HCT116 (cell line): ENCODE data around the gene PPT2. TPM values are rescaled to one million over a fixed set of nuclear protein-coding genes. Genes with fewer than 3 reads are reported as not detected.

ENCODE experiments used
- ATAC-seq: fragments of 200-7000 bp; cut with Tn5 transposase; 2 replicates; pipeline ENCODE4 v1.9.1; 2020; ENCODE audit warnings: mild to moderate bottlenecking, moderate library complexity
- BruUV-seq: library from RNA; stranded (reverse); fragments of 400-500 nt; replicated peaks from 2 replicates; lab custom pipeline; 2021; lab: Mats Ljungman, UMichigan
- CTCF ChIA-PET: fragments of 300-600 bp; sonication (Branson Sonifier 250); formaldehyde crosslinking; loops from one replicate; lab custom pipeline; 2021; ENCODE audit warnings: antibody characterized with exemption; lab: Charles Lee
- POLR2A ChIA-PET: fragments of 300-600, 350-600 bp; sonication (Branson Sonifier 250); formaldehyde crosslinking; loops from one replicate; lab custom pipeline; 2021; ENCODE audit warnings: antibody characterized with exemption; lab: Charles Lee
- RAD21 ChIA-PET, 2 experiments: fragments of 300-600 bp; sonication (Branson Sonifier 250); formaldehyde crosslinking; loops; one replicate each; lab custom pipeline; 2023; ENCODE audit warnings: low total read pairs in 2 of 2; ENCODE audit not compliant: uncharacterized antibody in 2 of 2, unreplicated experiment in 2 of 2, low non-redundant PET in 1 of 2; lab: Charles Lee
- DNase-seq: peaks from one replicate; pipeline ENCODE4 v3.0.0-alpha.2; 2010; ENCODE audit warnings: low read depth, low spot score
- H2AFZ ChIP-seq: fragments of 200-600 bp; shearing (Covaris generic), sonication (generic); 2 replicates; pipeline ENCODE4 v1.6.1; 2017; ENCODE audit warnings: low read depth, mixed run types, mixed read lengths, antibody characterized with exemption, low read length; ENCODE audit not compliant: poor library complexity, severe bottlenecking
- H3K27ac ChIP-seq: 2 replicates; pipeline ENCODE4 v1.5.1; 2012; ENCODE audit warnings: low read depth, low read length
- H3K27me3 ChIP-seq: fragments of 200-600 bp; sonication (generic); 2 replicates; pipeline ENCODE4 v1.6.1; 2016; ENCODE audit warnings: mixed run types, low read length, mixed read lengths; ENCODE audit not compliant: insufficient read depth
- H3K36me3 ChIP-seq, 2 experiments: fragments of 200-500 bp in 1 of 2; fragments of 200-600 bp in 1 of 2; sonication (Bioruptor generic) in 1 of 2; sonication (generic) in 1 of 2; 2 replicates each; pipeline versions ENCODE4 v1.5.1 to v1.6.1; 2014 to 2016; ENCODE audit warnings: low read length in 2 of 2, inconsistent platforms in 1 of 2, mixed read lengths in 1 of 2, mixed run types in 1 of 2; ENCODE audit not compliant: insufficient read depth in 2 of 2, control insufficient read depth in 1 of 2
- H3K4me1 ChIP-seq, 2 experiments: fragments of 200-600 bp in 1 of 2; sonication (generic) in 1 of 2; 2 replicates each; pipeline versions ENCODE4 v1.5.1 to v1.6.1; 2012 to 2017; ENCODE audit warnings: low read length in 2 of 2, inconsistent platforms in 1 of 2, mild to moderate bottlenecking in 1 of 2, mixed read lengths in 1 of 2, mixed run types in 1 of 2, moderate library complexity in 1 of 2; ENCODE audit not compliant: insufficient read depth in 2 of 2, control insufficient read depth in 1 of 2
- H3K4me2 ChIP-seq: fragments of 200-600 bp; sonication (generic); 2 replicates; pipeline ENCODE4 v1.6.1; 2017; ENCODE audit warnings: mixed run types, low read length, mixed read lengths
- H3K4me3 ChIP-seq, 2 experiments: fragments of 200-600 bp in 1 of 2; sonication (generic) in 1 of 2; replicated peaks in 1 of 2; 2 replicates each; pipeline ENCODE4 v1.5.1; 2011 to 2016; ENCODE audit warnings: low read length in 2 of 2, control low read depth in 1 of 2, low read depth in 1 of 2, mild to moderate bottlenecking in 1 of 2, mixed read lengths in 1 of 2, mixed run types in 1 of 2
- H3K79me2 ChIP-seq: fragments of 200-600 bp; sonication (generic); 2 replicates; pipeline ENCODE4 v1.6.1; 2017; ENCODE audit warnings: mild to moderate bottlenecking, mixed run types, low read length, moderate library complexity, mixed read lengths; ENCODE audit not compliant: insufficient read depth
- H3K9ac ChIP-seq: fragments of 200-600 bp; sonication (generic); 2 replicates; pipeline ENCODE4 v1.6.1; 2016; ENCODE audit warnings: low read length, mixed read lengths
- H3K9me2 ChIP-seq: fragments of 200-600 bp; sonication (generic), shearing (Covaris generic); 2 replicates; pipeline ENCODE4 v1.6.1; 2017; ENCODE audit warnings: mixed run types, mild to moderate bottlenecking, moderate library complexity; ENCODE audit not compliant: insufficient read depth
- H3K9me3 ChIP-seq, 2 experiments: fragments of 200-500 bp in 1 of 2; fragments of 200-600 bp in 1 of 2; sonication (Bioruptor generic) in 1 of 2; sonication (generic) in 1 of 2; 2 replicates each; pipeline ENCODE4 v1.6.1; 2014 to 2017; ENCODE audit warnings: low read length in 2 of 2, mixed read lengths in 2 of 2, inconsistent platforms in 1 of 2, low read depth in 1 of 2, mild to moderate bottlenecking in 1 of 2, mixed run types in 1 of 2, moderate library complexity in 1 of 2; ENCODE audit not compliant: control insufficient read depth in 1 of 2, insufficient read depth in 1 of 2
- H4K20me1 ChIP-seq: fragments of 200-600 bp; sonication (generic), shearing (Covaris generic); 2 replicates; pipeline ENCODE4 v1.6.1; 2017; ENCODE audit warnings: mixed run types, mild to moderate bottlenecking, moderate library complexity; ENCODE audit not compliant: insufficient read depth
- ATF3 ChIP-seq: IDR thresholded peaks from 2 replicates; pipeline ENCODE4 v1.6.1; 2012
- CTCF ChIP-seq, 3 experiments: fragments of 200-600 bp in 1 of 3; sonication (generic) in 1 of 3; IDR thresholded peaks in 2 of 3; conservative IDR thresholded peaks in 1 of 3; 2 replicates each; pipeline ENCODE4 v1.5.1; 2012 to 2017; ENCODE audit warnings: low read depth in 2 of 3, low read length in 2 of 3, antibody characterized with exemption in 1 of 3, borderline replicate concordance in 1 of 3, control low read depth in 1 of 3, mild to moderate bottlenecking in 1 of 3, mixed read lengths in 1 of 3, mixed run types in 1 of 3, moderate library complexity in 1 of 3; ENCODE audit not compliant: insufficient read depth in 1 of 3
- EGR1 ChIP-seq: IDR thresholded peaks from 2 replicates; pipeline ENCODE4 v1.6.1; 2012; ENCODE audit warnings: low read depth
- JUND ChIP-seq: IDR thresholded peaks from 2 replicates; pipeline ENCODE4 v1.6.1; 2012
- MAX ChIP-seq: IDR thresholded peaks from 2 replicates; pipeline ENCODE4 v1.6.1; 2012
- POLR2AphosphoS5 ChIP-seq: IDR thresholded peaks from 2 replicates; pipeline ENCODE4 v1.6.1; 2011; ENCODE audit warnings: mild to moderate bottlenecking, low read depth, low read length, moderate library complexity
- SP1 ChIP-seq: IDR thresholded peaks from 2 replicates; pipeline ENCODE4 v1.6.1; 2012; ENCODE audit warnings: low read depth
- intact Hi-C: fragments of 100-400 bp; cut with micrococcal nuclease; formaldehyde crosslinking; loops from 2 replicates; pipeline ENCODE4 v1.10.0; 2022
- total RNA-seq: library from RNA; stranded (reverse); gene quantifications from one replicate; pipeline ENCODE4 v1.2.1, GENCODE V29; 2021; ENCODE audit not compliant: unreplicated experiment

PPT2 gene
- total RNA-seq, 1 experiment from 2014 or later = 21.0 TPM

GRCh38 chr6:32168807-32169591 lies 15.1 kb downstream of the PPT2 start:
- Histone ChIP-seq H3K36me3 (peaks cover 4 to 15% of the 10 kb centered on the region in 2 experiments; a peak in 3 of 4 replicates), H2AFZ (no peak overlapping the region), H3K27ac (no peak overlapping the region), H3K9ac (no peak overlapping the region), H4K20me1 (no peaks in the 10 kb centered on the region), H3K9me3 (no peaks in the 10 kb centered on the region), H3K9me2 (no peaks in the 10 kb centered on the region), H3K27me3 (no peaks in the 10 kb centered on the region), H3K4me2 (no peak overlapping the region), H3K4me3 (no peak overlapping the region), H3K79me2 (no peaks in the 10 kb centered on the region; the same call in 1 of the 2 replicates), H3K4me1 (peaks cover 3 to 13% of the 10 kb centered on the region in 2 experiments; a peak in 3 of 4 replicates)
- intact Hi-C loops = no loop called here
- DNase-seq (no peak), ATAC-seq (peak; percentile 51)
- ChIA-PET POLR2A (no interaction called here), CTCF (no interaction called here), RAD21 (no interaction called here)
- TF ChIP-seq EGR1 (no peak), POLR2AphosphoS5 (peak; percentile 42), CTCF (IDR thresholded peaks at IDR 0.05 in 2 of 3, conservative IDR thresholded peaks at IDR 0.05 in 1 of 3; ENCODE audit: borderline replicate concordance in 1 of 3, insufficient read depth in 1 of 3, low read depth in 2 of 3, low read length in 2 of 3) (peak in 2 of 3 experiments; percentile 8 to 37; a peak in 2 of 6 replicates)
- BruUV-seq = no TSS peak

GRCh38 chr6:32170294-32170693 lies 16.4 kb downstream of the PPT2 start:
- peaks cover 4 to 15% of the 10 kb centered on the region in 2 experiments; a peak in 3 of 4 replicates for H3K36me3 ChIP-seq
- H3K9me2 ChIP-seq = no peaks in the 10 kb centered on the region
- no peak overlapping the region for H3K27ac ChIP-seq
- H3K9me3 ChIP-seq = no peaks in the 10 kb centered on the region
- H3K79me2 ChIP-seq = peaks cover 12% of the 10 kb centered on the region
- no TSS peak for BruUV-seq
- ATAC-seq (no peak), DNase-seq (no peak)
- no peaks in the 10 kb centered on the region for H3K27me3 ChIP-seq
- ChIA-PET RAD21 (no interaction called here), CTCF (no interaction called here), POLR2A (no interaction called here)
- H3K4me3 ChIP-seq = no peak overlapping the region
- peaks cover 7 to 20% of the 10 kb centered on the region in 2 experiments for H3K4me1 ChIP-seq
- H3K9ac ChIP-seq = no peak overlapping the region
- TF ChIP-seq JUND (no peak), SP1 (no peak), MAX (no peak), ATF3 (no peak)
- TF ChIP-seq, all 23 proteins: peak for 0
- H3K4me2 ChIP-seq = no peak overlapping the region
- intact Hi-C loops = no loop called here
- H2AFZ ChIP-seq = no peak overlapping the region
- no peaks in the 10 kb centered on the region for H4K20me1 ChIP-seq
